ENCODE measurements around the gene CCDC141. TPM values are rescaled to one million over a fixed set of nuclear protein-coding genes. Genes with fewer than 3 reads are reported as not detected.

The CCDC141 gene
- total RNA-seq, 1 experiment from 2014 or later, result 11.5 TPM

GRCh38 chr2:178962805-178963433 is 87.0 kb downstream of the CCDC141 start:
- intact Hi-C loops (cut with micrococcal nuclease; ENCODE audit: unreplicated experiment), result no loop called here

GRCh38 chr2:178962152-178962551 is 87.8 kb downstream of the CCDC141 start:
- no peaks in the 10 kb centered on the region for H3K27me3 ChIP-seq (replicated peaks; ENCODE audit: control insufficient read depth, insufficient read depth, low read length)
- no peak overlapping the region for H3K27ac Mint-ChIP-seq (ENCODE audit: unreplicated experiment)
- BruUV-seq (replicated peaks), result no TSS peak
- ChIA-PET POLR2A (no interaction called here), CTCF (no interaction called here)
- no peaks in the 10 kb centered on the region for H3K9me3 ChIP-seq
- no peak for DNase-seq
- no peak overlapping the region for H3K4me3 Mint-ChIP-seq (ENCODE audit: unreplicated experiment)
- no peaks in the 10 kb centered on the region for H3K36me3 ChIP-seq (ENCODE audit: control insufficient read depth, insufficient read depth, low read length)
- H3K4me1 ChIP-seq, result no peaks in the 10 kb centered on the region
- peaks cover 2% of the 10 kb centered on the region for H3K9me3 Mint-ChIP-seq (ENCODE audit: unreplicated experiment)
- no peaks in the 10 kb centered on the region for H3K36me3 Mint-ChIP-seq (ENCODE audit: insufficient read depth, unreplicated experiment)
- intact Hi-C loops (cut with micrococcal nuclease; ENCODE audit: unreplicated experiment), result no loop called here
- no peaks in the 10 kb centered on the region for H3K27me3 Mint-ChIP-seq (ENCODE audit: insufficient read depth, unreplicated experiment)
- no peak overlapping the region for H3K4me3 ChIP-seq (ENCODE audit: low read depth, low read length)
- no peak for TF ChIP-seq CTCF (IDR thresholded peaks at IDR 0.05; ENCODE audit: insufficient read depth in 1 of 2, low read depth in 1 of 2, low read length in 1 of 2, severe bottlenecking in 1 of 2, unreplicated experiment in 1 of 2)
- H3K4me1 Mint-ChIP-seq (ENCODE audit: low read depth, unreplicated experiment), result no peaks in the 10 kb centered on the region

More at GRCh38 chr2:178962805-178963433, 87.0 kb downstream of the CCDC141 start:
- CTCF ChIA-PET, result no interaction called here
- Mint-ChIP-seq H3K4me1 (ENCODE audit: low read depth, unreplicated experiment) (no peaks in the 10 kb centered on the region), H3K27me3 (ENCODE audit: insufficient read depth, unreplicated experiment) (no peaks in the 10 kb centered on the region), H3K27ac (ENCODE audit: unreplicated experiment) (no peak overlapping the region), H3K9me3 (ENCODE audit: unreplicated experiment) (peaks cover 10% of the 10 kb centered on the region), H3K36me3 (ENCODE audit: insufficient read depth, unreplicated experiment) (no peaks in the 10 kb centered on the region), H3K4me3 (ENCODE audit: unreplicated experiment) (no peak overlapping the region)
- no peak for DNase-seq
- H3K9me3 ChIP-seq, result no peaks in the 10 kb centered on the region
- H3K4me3 ChIP-seq (ENCODE audit: low read depth, low read length), result no peak overlapping the region
- H3K36me3 ChIP-seq (ENCODE audit: control insufficient read depth, insufficient read depth, low read length), result no peaks in the 10 kb centered on the region
- no TSS peak for BruUV-seq (replicated peaks)
- TF ChIP-seq CTCF (IDR thresholded peaks at IDR 0.05; ENCODE audit: insufficient read depth in 1 of 2, low read depth in 1 of 2, low read length in 1 of 2, severe bottlenecking in 1 of 2, unreplicated experiment in 1 of 2), result no peak
- POLR2A ChIA-PET, result no interaction called here
- no peaks in the 10 kb centered on the region for H3K27me3 ChIP-seq (replicated peaks; ENCODE audit: control insufficient read depth, insufficient read depth, low read length)
- no peaks in the 10 kb centered on the region for H3K4me1 ChIP-seq

- no TSS peak for BruUV-seq (replicated peaks)
- Mint-ChIP-seq H3K36me3 (ENCODE audit: insufficient read depth, unreplicated experiment) (no peaks in the 10 kb centered on the region), H3K4me1 (ENCODE audit: low read depth, unreplicated experiment) (no peaks in the 10 kb centered on the region), H3K4me3 (ENCODE audit: unreplicated experiment) (no peak overlapping the region), H3K27ac (ENCODE audit: unreplicated experiment) (no peak overlapping the region), H3K27me3 (ENCODE audit: insufficient read depth, unreplicated experiment) (no peaks in the 10 kb centered on the region), H3K9me3 (ENCODE audit: unreplicated experiment) (no peaks in the 10 kb centered on the region)
- Histone ChIP-seq H3K4me1 (no peaks in the 10 kb centered on the region), H3K36me3 (ENCODE audit: control insufficient read depth, insufficient read depth, low read length) (no peaks in the 10 kb centered on the region), H3K27me3 (replicated peaks; ENCODE audit: control insufficient read depth, insufficient read depth, low read length) (no peaks in the 10 kb centered on the region), H3K9me3 (no peaks in the 10 kb centered on the region), H3K4me3 (ENCODE audit: low read depth, low read length) (no peak overlapping the region)
- CTCF ChIA-PET, result no interaction called here
- POLR2A ChIA-PET, result interaction anchor here (0.6 kb wide), 1 partner anchor 473 kb away, joined by 5 read pairs; no protein-coding TSS in a partner anchor
- no peak for DNase-seq
- TF ChIP-seq CTCF (IDR thresholded peaks at IDR 0.05; ENCODE audit: insufficient read depth in 1 of 2, low read depth in 1 of 2, low read length in 1 of 2, severe bottlenecking in 1 of 2, unreplicated experiment in 1 of 2), result no peak
- intact Hi-C loops (cut with micrococcal nuclease; ENCODE audit: unreplicated experiment), result no loop called here
These were observed 95.9 kb downstream of the CCDC141 start for GRCh38 chr2:178954049-178954448.

Measured in Caco-2 (cell line).